GM19193 (cell line): ENCODE results near the gene TSPAN18.

Experiments used
- POLR2A ChIP-seq: IDR thresholded peaks from 4 replicates; pipeline ENCODE4 v1.6.1; 2011; ENCODE audit not compliant: insufficient read depth, insufficient read length; ENCODE audit errors: extremely low read depth

Gene TSPAN18

GRCh38 chr11:44854741-44855492 is 128.2 kb downstream of the TSPAN18 start:
- TF ChIP-seq POLR2A = no peak

GRCh38 chr11:44855493-44855849 is 128.7 kb downstream of the TSPAN18 start:
- TF ChIP-seq POLR2A = no peak

- TF ChIP-seq POLR2A = no peak
These were observed 130.8 kb downstream of the TSPAN18 start for GRCh38 chr11:44857490-44858090.

GRCh38 chr11:44858796-44859527 is 132.2 kb downstream of the TSPAN18 start:
- no peak for TF ChIP-seq POLR2A

GRCh38 chr11:44859528-44859925 is 132.8 kb downstream of the TSPAN18 start:
- no peak for TF ChIP-seq POLR2A

GRCh38 chr11:44860346-44860745 is 133.6 kb downstream of the TSPAN18 start:
- no peak for TF ChIP-seq POLR2A

GRCh38 chr11:44861849-44862557 is 135.2 kb downstream of the TSPAN18 start:
- no peak for TF ChIP-seq POLR2A

GRCh38 chr11:44862558-44863101 is 135.9 kb downstream of the TSPAN18 start:
- TF ChIP-seq POLR2A = no peak

- TF ChIP-seq POLR2A = no peak
These were observed 136.5 kb downstream of the TSPAN18 start for GRCh38 chr11:44863231-44863630.

GRCh38 chr11:44865866-44866272 is 139.1 kb downstream of the TSPAN18 start:
- no peak for TF ChIP-seq POLR2A

GRCh38 chr11:44866286-44866685 is 139.5 kb downstream of the TSPAN18 start:
- TF ChIP-seq POLR2A = no peak

GRCh38 chr11:44868021-44868420 is 141.3 kb downstream of the TSPAN18 start:
- no peak for TF ChIP-seq POLR2A

GRCh38 chr11:44868455-44869421 is 142.0 kb downstream of the TSPAN18 start:
- TF ChIP-seq POLR2A = no peak

GRCh38 chr11:44870181-44870580 is 143.4 kb downstream of the TSPAN18 start:
- no peak for TF ChIP-seq POLR2A
